Fibroblast of gingiva (primary cell): ENCODE data around the gene TLE3.

Experiments
- DNase-seq: peaks from one replicate; pipeline ENCODE4 v3.0.0-alpha.2; 2011; ENCODE audit warnings: low read depth

Gene TLE3

GRCh38 chr15:70098461-70099166 lies 897 bp upstream of the TLE3 start:
- DNase-seq, result no peak

- no peak for DNase-seq
Observed at GRCh38 chr15:70098153-70098460, 390 bp upstream of the TLE3 start.

GRCh38 chr15:70097063-70097320 lies 725 bp downstream of the TLE3 start:
- DNase-seq, result no peak

- DNase-seq, result peak; percentile 29
Observed at GRCh38 chr15:70096215-70097062, 1.3 kb downstream of the TLE3 start.

GRCh38 chr15:70095408-70096214 lies 2.1 kb downstream of the TLE3 start:
- DNase-seq, result no peak

GRCh38 chr15:70094690-70095311 lies 2.9 kb downstream of the TLE3 start:
- DNase-seq, result peak; percentile 31

- peak; percentile 68 for DNase-seq
Observed at GRCh38 chr15:70093481-70094319, 4.0 kb downstream of the TLE3 start.

- DNase-seq, result no peak
Observed at GRCh38 chr15:70093070-70093469, 4.6 kb downstream of the TLE3 start.

GRCh38 chr15:70092464-70093027 lies 5.2 kb downstream of the TLE3 start:
- no peak for DNase-seq

GRCh38 chr15:70091726-70092463 lies 5.8 kb downstream of the TLE3 start:
- DNase-seq, result no peak

- no peak for DNase-seq
Observed at GRCh38 chr15:70090436-70091296, 7.1 kb downstream of the TLE3 start.

- no peak for DNase-seq
Observed at GRCh38 chr15:70089692-70089971, 8.1 kb downstream of the TLE3 start.

GRCh38 chr15:70088887-70089691 lies 8.6 kb downstream of the TLE3 start:
- DNase-seq, result peak; percentile 45

- DNase-seq, result no peak
Observed at GRCh38 chr15:70088455-70088854, 9.3 kb downstream of the TLE3 start.

GRCh38 chr15:70087708-70088352 lies 9.9 kb downstream of the TLE3 start:
- DNase-seq, result no peak

GRCh38 chr15:70086636-70087035 lies 11.1 kb downstream of the TLE3 start:
- no peak for DNase-seq

GRCh38 chr15:70084461-70084860 lies 13.3 kb downstream of the TLE3 start:
- DNase-seq, result no peak

- DNase-seq, result no peak
Observed at GRCh38 chr15:70083946-70084345, 13.8 kb downstream of the TLE3 start.

- no peak for DNase-seq
Observed at GRCh38 chr15:70083418-70083817, 14.3 kb downstream of the TLE3 start.
